H9 (cell line): ENCODE results near the gene SLC6A3. TPM values are rescaled to one million over a fixed set of nuclear protein-coding genes. Genes with fewer than 3 reads are reported as not detected.

ENCODE experiments used
- DNase-seq: peaks from one replicate; pipeline ENCODE4 v3.0.0-alpha.2; 2017
- H2AFZ ChIP-seq: one replicate; pipeline ENCODE4 v1.6.1; 2013; ENCODE audit warnings: mild to moderate bottlenecking, low read length, control low read depth, moderate library complexity
- H2AK5ac ChIP-seq: 2 replicates; pipeline ENCODE4 v1.6.1; 2013; ENCODE audit warnings: low read length, control low read depth, mixed read lengths; ENCODE audit not compliant: insufficient read length
- H2BK120ac ChIP-seq: one replicate; pipeline ENCODE4 v1.6.1; 2013; ENCODE audit warnings: low read depth, mild to moderate bottlenecking, low read length, control low read depth, inconsistent platforms; ENCODE audit not compliant: poor library complexity, severe bottlenecking
- H2BK12ac ChIP-seq: 2 replicates; pipeline ENCODE4 v1.6.1; 2013; ENCODE audit warnings: low read length, control low read depth, mixed read lengths, low read depth; ENCODE audit not compliant: insufficient read length
- H2BK15ac ChIP-seq: 2 replicates; pipeline ENCODE4 v1.6.1; 2013; ENCODE audit warnings: low read depth, low read length, control low read depth
- H2BK20ac ChIP-seq: one replicate; pipeline ENCODE4 v1.6.1; 2013; ENCODE audit warnings: low read depth, mild to moderate bottlenecking, low read length, control low read depth, inconsistent platforms; ENCODE audit not compliant: poor library complexity, severe bottlenecking
- H2BK5ac ChIP-seq: 2 replicates; pipeline ENCODE4 v1.6.1; 2013; ENCODE audit warnings: low read length, control low read depth, mixed read lengths; ENCODE audit not compliant: insufficient read length
- H3K14ac ChIP-seq: 2 replicates; pipeline ENCODE4 v1.6.1; 2013; ENCODE audit warnings: low read length, control low read depth; ENCODE audit not compliant: insufficient read depth
- H3K18ac ChIP-seq: 2 replicates; pipeline ENCODE4 v1.6.1; 2013; ENCODE audit warnings: low read depth, mild to moderate bottlenecking, mixed read lengths, low read length, control low read depth; ENCODE audit not compliant: insufficient read length
- H3K23ac ChIP-seq: 2 replicates; pipeline ENCODE4 v1.6.1; 2013; ENCODE audit warnings: low read length, control low read depth, mixed read lengths, low read depth; ENCODE audit not compliant: insufficient read length
- H3K23me2 ChIP-seq: 2 replicates; pipeline ENCODE4 v1.6.1; 2013; ENCODE audit warnings: low read depth, mild to moderate bottlenecking, mixed read lengths, low read length, control low read depth; ENCODE audit not compliant: insufficient read length, poor library complexity, severe bottlenecking
- H3K27ac ChIP-seq: 2 replicates; pipeline ENCODE4 v1.5.1; 2013; ENCODE audit warnings: low read length, control low read depth, mixed read lengths, low read depth; ENCODE audit not compliant: insufficient read length
- H3K27me3 ChIP-seq: 2 replicates; pipeline ENCODE4 v1.6.1; 2013; ENCODE audit warnings: low read length, control low read depth, inconsistent platforms; ENCODE audit not compliant: insufficient read depth
- H3K4ac ChIP-seq: 2 replicates; pipeline ENCODE4 v1.6.1; 2013; ENCODE audit warnings: low read depth, mild to moderate bottlenecking, control low read depth, inconsistent platforms, low read length, moderate library complexity
- H3K4me1 ChIP-seq: 2 replicates; pipeline ENCODE4 v1.6.1; 2013; ENCODE audit warnings: low read length, control low read depth, inconsistent platforms; ENCODE audit not compliant: insufficient read depth
- H3K4me2 ChIP-seq: 2 replicates; pipeline ENCODE4 v1.6.1; 2013; ENCODE audit warnings: low read length, control low read depth, mixed read lengths; ENCODE audit not compliant: insufficient read length, insufficient read depth
- H3K56ac ChIP-seq: 2 replicates; pipeline ENCODE4 v1.6.1; 2013; ENCODE audit warnings: low read depth, mild to moderate bottlenecking, mixed read lengths, low read length, control low read depth; ENCODE audit not compliant: insufficient read length
- H3K79me1 ChIP-seq: 2 replicates; pipeline ENCODE4 v1.6.1; 2013; ENCODE audit warnings: low read depth, mild to moderate bottlenecking, moderate library complexity, low read length, control low read depth, inconsistent platforms; ENCODE audit not compliant: insufficient read depth, poor library complexity, severe bottlenecking
- H3K79me2 ChIP-seq: 2 replicates; pipeline ENCODE4 v1.6.1; 2013; ENCODE audit warnings: low read length, control low read depth, inconsistent platforms; ENCODE audit not compliant: insufficient read depth
- H3K9ac ChIP-seq: 2 replicates; pipeline ENCODE4 v1.6.1; 2013; ENCODE audit warnings: low read length, control low read depth, mixed read lengths; ENCODE audit not compliant: insufficient read length; ENCODE audit errors: extremely low read depth
- H3K9me3 ChIP-seq: one replicate; pipeline ENCODE4 v1.6.1; 2013; ENCODE audit warnings: low read depth, low read length, inconsistent platforms; ENCODE audit not compliant: control insufficient read depth
- H3T11ph ChIP-seq: one replicate; pipeline ENCODE4 v1.6.1; 2013; ENCODE audit warnings: mild to moderate bottlenecking, low read length, control low read depth, inconsistent platforms
- H4K20me1 ChIP-seq: one replicate; pipeline ENCODE4 v1.6.1; 2013; ENCODE audit not compliant: control insufficient read depth, insufficient read length, insufficient read depth
- H4K5ac ChIP-seq: 2 replicates; pipeline ENCODE4 v1.6.1; 2013; ENCODE audit warnings: low read depth, mild to moderate bottlenecking, mixed read lengths, low read length, control low read depth; ENCODE audit not compliant: insufficient read length
- H4K8ac ChIP-seq: replicated peaks from 2 replicates; pipeline ENCODE4 v1.6.1; 2013; ENCODE audit warnings: low read length, control low read depth, mixed read lengths, low read depth; ENCODE audit not compliant: insufficient read length
- H4K91ac ChIP-seq: 2 replicates; pipeline ENCODE4 v1.6.1; 2013; ENCODE audit warnings: low read depth, mild to moderate bottlenecking, moderate library complexity, mixed read lengths, low read length, control low read depth; ENCODE audit not compliant: insufficient read length
- H3K27ac Mint-ChIP-seq, 3 experiments: 2 replicates in 2 of 3; 3 replicates in 1 of 3; pipeline ENCODE4 v1.8.0; 2020 to 2021; ENCODE audit warnings: mixed read lengths in 3 of 3, mild to moderate bottlenecking in 1 of 3, moderate library complexity in 1 of 3
- H3K27me3 Mint-ChIP-seq: 2 replicates; pipeline ENCODE4 v1.8.0; 2021; ENCODE audit warnings: low read depth, mild to moderate bottlenecking, moderate library complexity, mixed read lengths
- H3K36me3 Mint-ChIP-seq, 3 experiments: 2 replicates in 2 of 3; 3 replicates in 1 of 3; pipeline ENCODE4 v1.8.0; 2020 to 2021; ENCODE audit warnings: low read depth in 3 of 3, mixed read lengths in 3 of 3; ENCODE audit not compliant: insufficient read depth in 1 of 3
- H3K4me1 Mint-ChIP-seq, 2 experiments: 2 replicates each; pipeline ENCODE4 v1.8.0; 2020; ENCODE audit warnings: mixed read lengths in 2 of 2
- H3K4me3 Mint-ChIP-seq, 2 experiments: 2 replicates in 1 of 2; 3 replicates in 1 of 2; pipeline ENCODE4 v1.8.0; 2020 to 2021; ENCODE audit warnings: mild to moderate bottlenecking in 2 of 2, mixed read lengths in 2 of 2, moderate library complexity in 1 of 2
- H3K9me3 Mint-ChIP-seq, 2 experiments: 2 replicates in 1 of 2; 3 replicates in 1 of 2; pipeline ENCODE4 v1.8.0; 2020; ENCODE audit warnings: mild to moderate bottlenecking in 2 of 2, mixed read lengths in 2 of 2, moderate library complexity in 1 of 2
- WGBS: extraction: QIAGEN DNeasy Blood & Tissue Kit; methylation state at CpG from one replicate; pipeline ENCODE4 v1.1.7; 2013; ENCODE audit warnings: missing lambda C conversion rate, low lambda C conversion rate, mixed read lengths; ENCODE audit not compliant: insufficient read length; ENCODE audit errors: extremely low coverage; 5-methylcytosine and 5-hydroxymethylcytosine counted together
- total RNA-seq: library from RNA; stranded (reverse); gene quantifications from 2 replicates; pipeline ENCODE4 v1.2.1, GENCODE V29; 2021
- TF ChIP-seq, protein P1 (sequence below): fragments of 200-600 bp; sonication (generic); conservative IDR thresholded peaks from 3 replicates; pipeline ENCODE4 v1.8.0; 2021; ENCODE audit warnings: antibody characterized with exemption, mild to moderate bottlenecking

SLC6A3 gene
- total RNA-seq, 1 experiment from 2014 or later, result 0.61 TPM

DNA sequence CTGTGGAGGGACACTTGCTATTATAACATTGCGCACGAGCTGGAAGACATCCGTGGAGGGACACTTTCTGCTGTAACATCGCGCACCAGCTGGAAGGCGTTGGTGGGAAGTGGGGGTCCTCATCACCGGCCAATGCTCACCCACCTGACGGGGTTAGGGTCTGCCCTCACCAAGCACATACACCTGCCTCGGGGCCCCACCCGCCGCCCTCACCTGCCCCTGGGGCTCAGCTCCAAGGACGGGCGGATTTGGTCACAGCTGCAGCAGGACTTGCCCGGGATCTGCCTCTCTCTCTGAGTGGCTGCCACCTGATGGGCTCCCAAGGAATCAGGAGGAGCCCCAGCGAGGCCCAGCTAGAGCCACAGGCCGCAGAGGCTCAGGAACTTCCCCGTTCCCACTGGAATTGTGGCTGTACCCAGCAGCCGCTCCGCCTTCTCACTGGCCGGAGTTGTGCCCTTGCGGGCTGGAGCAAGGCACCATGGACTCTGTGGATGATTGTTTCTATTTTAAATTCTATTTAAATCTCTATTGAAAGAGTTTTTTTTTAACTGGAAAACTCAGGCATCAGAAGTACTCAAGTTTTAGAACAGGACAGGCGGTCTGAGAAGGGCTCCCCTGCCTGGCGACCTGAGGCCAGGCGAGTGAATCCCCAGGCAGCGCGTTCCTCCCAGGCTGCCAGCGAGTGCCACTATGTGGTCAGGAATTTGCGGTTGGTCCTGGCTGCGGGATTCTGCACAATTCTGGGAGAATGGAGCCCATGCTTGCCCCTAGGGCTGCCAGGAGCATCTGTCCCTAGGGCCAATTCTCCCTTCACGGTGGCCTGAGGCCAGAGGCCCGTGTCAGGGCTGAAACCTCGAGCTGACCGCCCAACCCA, 38.9 kb upstream of the SLC6A3 start:
- no peaks in the 10 kb centered on the region for H3K79me1 ChIP-seq
- no peak for DNase-seq
- no peak overlapping the region for H3K9ac ChIP-seq
- no peaks in the 10 kb centered on the region for H3K79me2 ChIP-seq
- no peak overlapping the region for H4K91ac ChIP-seq
- H3T11ph ChIP-seq, result no peak overlapping the region
- H3K4me1 ChIP-seq, result no peaks in the 10 kb centered on the region
- no peak overlapping the region for H2BK15ac ChIP-seq
- no peak overlapping the region for H3K4me3 Mint-ChIP-seq
- no peak overlapping the region for H3K18ac ChIP-seq
- H2BK5ac ChIP-seq, result no peak overlapping the region
- peaks cover 6 to 9% of the 10 kb centered on the region in 2 experiments for H3K4me1 Mint-ChIP-seq
- no peaks in the 10 kb centered on the region for H3K9me3 ChIP-seq
- peak overlapping the region in 1 of 3 experiments; percentile 38; a peak in 1 of 7 replicates for H3K27ac Mint-ChIP-seq
- H4K8ac ChIP-seq, result no peak overlapping the region
- H3K36me3 Mint-ChIP-seq, result peaks cover 17 to 75% (median 60%) of the 10 kb centered on the region in 3 experiments; a peak in 6 of 7 replicates
- no peak overlapping the region for H2BK20ac ChIP-seq
- no peak overlapping the region for H2BK12ac ChIP-seq
- peaks cover 2% of the 10 kb centered on the region for H4K20me1 ChIP-seq
- TF ChIP-seq, protein P1, sequence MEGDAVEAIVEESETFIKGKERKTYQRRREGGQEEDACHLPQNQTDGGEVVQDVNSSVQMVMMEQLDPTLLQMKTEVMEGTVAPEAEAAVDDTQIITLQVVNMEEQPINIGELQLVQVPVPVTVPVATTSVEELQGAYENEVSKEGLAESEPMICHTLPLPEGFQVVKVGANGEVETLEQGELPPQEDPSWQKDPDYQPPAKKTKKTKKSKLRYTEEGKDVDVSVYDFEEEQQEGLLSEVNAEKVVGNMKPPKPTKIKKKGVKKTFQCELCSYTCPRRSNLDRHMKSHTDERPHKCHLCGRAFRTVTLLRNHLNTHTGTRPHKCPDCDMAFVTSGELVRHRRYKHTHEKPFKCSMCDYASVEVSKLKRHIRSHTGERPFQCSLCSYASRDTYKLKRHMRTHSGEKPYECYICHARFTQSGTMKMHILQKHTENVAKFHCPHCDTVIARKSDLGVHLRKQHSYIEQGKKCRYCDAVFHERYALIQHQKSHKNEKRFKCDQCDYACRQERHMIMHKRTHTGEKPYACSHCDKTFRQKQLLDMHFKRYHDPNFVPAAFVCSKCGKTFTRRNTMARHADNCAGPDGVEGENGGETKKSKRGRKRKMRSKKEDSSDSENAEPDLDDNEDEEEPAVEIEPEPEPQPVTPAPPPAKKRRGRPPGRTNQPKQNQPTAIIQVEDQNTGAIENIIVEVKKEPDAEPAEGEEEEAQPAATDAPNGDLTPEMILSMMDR, result no peak
- H3K4me2 ChIP-seq, result no peak overlapping the region
- no peaks in the 10 kb centered on the region for H3K23me2 ChIP-seq
- H3K4ac ChIP-seq, result no peak overlapping the region
- no peak overlapping the region for H4K5ac ChIP-seq
- H3K23ac ChIP-seq, result no peak overlapping the region
- H3K9me3 Mint-ChIP-seq, result no peaks in the 10 kb centered on the region
- H2AFZ ChIP-seq, result no peak overlapping the region
- WGBS, result no CpG with 5 or more reads among the region's 33 CpGs
- no peak overlapping the region for H3K56ac ChIP-seq
- no peaks in the 10 kb centered on the region for H3K27me3 ChIP-seq
- H3K14ac ChIP-seq, result no peak overlapping the region; the same call in 1 of the 2 replicates
- no peak overlapping the region for H2BK120ac ChIP-seq
- no peak overlapping the region for H2AK5ac ChIP-seq
- no peak overlapping the region for H3K27ac ChIP-seq
- no peaks in the 10 kb centered on the region for H3K27me3 Mint-ChIP-seq
